ENCODE measurements around the gene LTBP2. TPM values are rescaled to one million over a fixed set of nuclear protein-coding genes. Genes with fewer than 3 reads are reported as not detected.

Gene LTBP2
- polyA plus RNA-seq, 1 experiment, result 41.1 TPM

DNA sequence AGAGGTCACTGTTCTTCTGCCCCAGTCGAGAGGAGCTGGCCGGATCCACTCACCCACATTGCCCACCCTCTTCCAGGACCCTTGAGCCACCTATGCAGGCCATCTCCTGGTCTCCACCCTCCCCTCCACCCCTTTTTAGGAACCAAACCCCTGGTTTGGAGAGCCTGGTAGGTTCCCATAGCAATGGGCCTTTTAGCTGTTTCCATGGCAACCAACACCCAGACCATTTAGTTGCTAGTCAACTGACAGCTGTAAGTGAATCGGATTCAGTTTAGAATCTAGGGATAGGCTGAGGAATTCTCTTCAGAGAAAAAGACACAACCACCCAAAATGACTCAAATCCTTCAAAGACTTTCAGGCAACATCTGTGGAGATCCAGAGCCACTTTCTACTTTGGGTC lies 135.4 kb downstream of the LTBP2 start:
- ChIA-PET CTCF (interaction anchor here (6.5 kb wide), 1 partner anchor 15 kb away, joined by 55 read pairs; no protein-coding TSS in a partner anchor), POLR2A (no interaction called here)
- H3K36me3 ChIP-seq (ENCODE audit: control insufficient read depth, insufficient read depth, low read length), result no peaks in the 10 kb centered on the region
- H3K4me3 ChIP-seq (ENCODE audit: low read depth, low read length), result no peak overlapping the region
- H3K27me3 ChIP-seq (ENCODE audit: control insufficient read depth, insufficient read depth, low read length), result no peaks in the 10 kb centered on the region
- TF ChIP-seq, protein P1, sequence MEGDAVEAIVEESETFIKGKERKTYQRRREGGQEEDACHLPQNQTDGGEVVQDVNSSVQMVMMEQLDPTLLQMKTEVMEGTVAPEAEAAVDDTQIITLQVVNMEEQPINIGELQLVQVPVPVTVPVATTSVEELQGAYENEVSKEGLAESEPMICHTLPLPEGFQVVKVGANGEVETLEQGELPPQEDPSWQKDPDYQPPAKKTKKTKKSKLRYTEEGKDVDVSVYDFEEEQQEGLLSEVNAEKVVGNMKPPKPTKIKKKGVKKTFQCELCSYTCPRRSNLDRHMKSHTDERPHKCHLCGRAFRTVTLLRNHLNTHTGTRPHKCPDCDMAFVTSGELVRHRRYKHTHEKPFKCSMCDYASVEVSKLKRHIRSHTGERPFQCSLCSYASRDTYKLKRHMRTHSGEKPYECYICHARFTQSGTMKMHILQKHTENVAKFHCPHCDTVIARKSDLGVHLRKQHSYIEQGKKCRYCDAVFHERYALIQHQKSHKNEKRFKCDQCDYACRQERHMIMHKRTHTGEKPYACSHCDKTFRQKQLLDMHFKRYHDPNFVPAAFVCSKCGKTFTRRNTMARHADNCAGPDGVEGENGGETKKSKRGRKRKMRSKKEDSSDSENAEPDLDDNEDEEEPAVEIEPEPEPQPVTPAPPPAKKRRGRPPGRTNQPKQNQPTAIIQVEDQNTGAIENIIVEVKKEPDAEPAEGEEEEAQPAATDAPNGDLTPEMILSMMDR (IDR thresholded peaks at IDR 0.05; ENCODE audit: insufficient read depth, low read depth, low read length), result no peak
- no peak for DNase-seq (ENCODE audit: low read depth)

DNA sequence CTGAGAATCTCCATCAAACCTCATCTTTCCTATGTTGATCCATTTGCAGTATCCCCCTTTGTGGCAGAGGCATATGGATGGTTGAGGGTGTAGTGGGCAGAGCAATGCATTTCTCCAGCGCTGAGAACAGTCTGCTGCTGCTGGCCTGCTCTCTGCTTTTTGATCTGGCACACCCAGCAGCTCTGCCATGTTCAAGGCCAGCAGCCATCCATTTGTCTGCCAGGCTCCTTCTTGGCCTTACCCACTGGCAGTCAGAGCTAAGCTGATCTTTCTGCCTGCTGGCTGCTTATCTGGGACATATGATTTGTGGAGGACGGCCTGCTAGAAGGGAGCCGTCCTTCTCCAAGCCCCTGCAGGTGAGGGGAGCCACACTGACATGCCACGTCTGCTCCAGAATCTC lies 135.9 kb downstream of the LTBP2 start:
- CTCF ChIA-PET, result interaction anchor here (6.5 kb wide), 1 partner anchor 14 kb away, joined by 55 read pairs; no protein-coding TSS in a partner anchor
- POLR2A ChIA-PET, result no interaction called here
- TF ChIP-seq, protein P1 (IDR thresholded peaks at IDR 0.05; ENCODE audit: insufficient read depth, low read depth, low read length), result no peak
- no peaks in the 10 kb centered on the region for H3K36me3 ChIP-seq (ENCODE audit: control insufficient read depth, insufficient read depth, low read length)
- no peaks in the 10 kb centered on the region for H3K27me3 ChIP-seq (ENCODE audit: control insufficient read depth, insufficient read depth, low read length)
- H3K4me3 ChIP-seq (ENCODE audit: low read depth, low read length), result no peak overlapping the region
- DNase-seq (ENCODE audit: low read depth), result no peak

DNA sequence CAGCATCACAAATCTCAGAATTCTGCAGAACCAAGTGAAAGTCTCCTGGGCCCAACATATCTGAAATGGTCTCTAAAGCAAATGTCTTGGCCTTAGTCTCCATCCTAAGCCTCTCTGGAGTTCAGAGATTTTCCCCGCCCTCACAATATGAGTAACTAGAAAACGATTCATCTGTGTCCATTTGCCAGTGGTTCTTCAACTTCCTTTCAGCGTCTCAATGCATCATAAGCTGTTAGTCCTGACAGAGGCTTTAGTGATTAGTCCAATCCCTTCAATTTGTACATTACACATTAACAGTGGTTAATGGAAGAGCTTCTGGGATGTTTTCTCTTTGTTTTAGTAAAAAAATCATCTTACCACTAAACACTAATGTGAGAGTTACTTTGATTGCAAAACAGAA lies 136.4 kb downstream of the LTBP2 start:
- Histone ChIP-seq H3K4me3 (ENCODE audit: low read depth, low read length) (no peak overlapping the region), H3K36me3 (ENCODE audit: control insufficient read depth, insufficient read depth, low read length) (no peaks in the 10 kb centered on the region), H3K27me3 (ENCODE audit: control insufficient read depth, insufficient read depth, low read length) (no peaks in the 10 kb centered on the region)
- CTCF ChIA-PET, result interaction anchor here (6.5 kb wide), 1 partner anchor 14 kb away, joined by 55 read pairs; no protein-coding TSS in a partner anchor
- DNase-seq (ENCODE audit: low read depth), result no peak
- POLR2A ChIA-PET, result no interaction called here
- TF ChIP-seq, protein P1 (IDR thresholded peaks at IDR 0.05; ENCODE audit: insufficient read depth, low read depth, low read length), result no peak

DNA sequence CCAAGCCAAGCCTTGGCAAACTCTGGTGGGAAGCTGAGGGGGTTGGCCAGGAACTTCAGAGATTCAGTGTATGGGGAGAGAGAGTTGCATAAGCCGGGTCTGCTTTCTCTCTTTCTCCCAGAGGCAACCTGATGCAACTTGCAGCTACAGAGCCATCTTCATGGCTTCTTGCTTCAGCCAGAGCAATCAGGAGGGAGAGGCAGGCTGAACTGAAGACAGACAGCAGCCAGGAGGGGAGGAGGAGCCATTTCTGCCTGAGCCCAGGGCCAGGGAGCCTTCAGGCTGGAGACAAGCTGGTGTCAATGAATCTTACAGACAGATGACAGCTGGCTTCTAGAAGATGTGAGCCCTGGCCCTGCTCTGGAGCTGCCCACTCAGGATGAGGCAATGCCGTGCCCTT lies 137.7 kb downstream of the LTBP2 start:
- no peaks in the 10 kb centered on the region for H3K27me3 ChIP-seq (ENCODE audit: control insufficient read depth, insufficient read depth, low read length)
- no peak for DNase-seq (ENCODE audit: low read depth)
- POLR2A ChIA-PET, result no interaction called here
- H3K4me3 ChIP-seq (ENCODE audit: low read depth, low read length), result no peak overlapping the region
- TF ChIP-seq, protein P1 (IDR thresholded peaks at IDR 0.05; ENCODE audit: insufficient read depth, low read depth, low read length), result no peak
- CTCF ChIA-PET, result interaction anchor here (1.1 to 6.5 kb wide), 3 partner anchors 13 to 15 kb away, joined by 3 to 55 read pairs (median 7); no protein-coding TSS in a partner anchor
- H3K36me3 ChIP-seq (ENCODE audit: control insufficient read depth, insufficient read depth, low read length), result no peaks in the 10 kb centered on the region

DNA sequence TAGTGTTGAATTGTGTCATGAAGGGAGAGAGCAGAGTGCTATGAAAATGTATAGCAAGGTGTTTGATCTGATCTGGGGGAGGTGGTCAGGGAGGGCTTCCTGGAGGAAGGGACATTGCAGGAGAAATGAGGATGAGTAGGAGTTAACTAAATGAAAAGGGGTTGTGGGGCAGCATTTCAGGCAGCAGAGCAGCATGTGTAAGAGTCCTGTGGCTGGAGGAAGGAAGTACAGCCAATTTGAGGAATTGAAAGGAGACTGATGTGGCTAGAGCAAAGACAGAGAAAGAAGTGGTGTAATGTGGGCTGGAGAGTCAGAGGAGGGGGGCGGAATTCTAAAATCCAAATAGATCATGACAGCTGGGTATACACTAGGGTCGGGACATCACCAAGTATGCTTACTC lies 139.4 kb downstream of the LTBP2 start:
- no peaks in the 10 kb centered on the region for H3K27me3 ChIP-seq (ENCODE audit: control insufficient read depth, insufficient read depth, low read length)
- CTCF ChIA-PET, result interaction anchor here (2.3 kb wide), 1 partner anchor 13 kb away, joined by 7 read pairs; no protein-coding TSS in a partner anchor
- no peaks in the 10 kb centered on the region for H3K36me3 ChIP-seq (ENCODE audit: control insufficient read depth, insufficient read depth, low read length)
- POLR2A ChIA-PET, result no interaction called here
- TF ChIP-seq, protein P1 (IDR thresholded peaks at IDR 0.05; ENCODE audit: insufficient read depth, low read depth, low read length), result no peak
- no peak for DNase-seq (ENCODE audit: low read depth)
- no peak overlapping the region for H3K4me3 ChIP-seq (ENCODE audit: low read depth, low read length)
